ENCODE results near the gene SLAMF9.
"Not testable (repeated sequence)": the region's sequence is repeated elsewhere in the genome, so short reads cannot be mapped to it uniquely, and the experiment has no call there.

Gene SLAMF9

GRCh38 chr1:159911326-159912070, 42.5 kb downstream of the SLAMF9 start:
- in situ Hi-C loops (cut with MboI; ENCODE audit: low sequenced_read_pairs, unreplicated experiment) = no loop called here
- DNase-seq (ENCODE audit: low spot score) = no peak
- no peak for TF ChIP-seq CTCF (IDR thresholded peaks at IDR 0.05; ENCODE audit: borderline replicate concordance, control extremely low read depth, extremely low read depth, insufficient read depth, missing control alignments)

- in situ Hi-C loops (cut with MboI; ENCODE audit: low sequenced_read_pairs, unreplicated experiment) = no loop called here
- DNase-seq (ENCODE audit: low spot score) = no peak
- no peak for TF ChIP-seq CTCF (IDR thresholded peaks at IDR 0.05; ENCODE audit: borderline replicate concordance, control extremely low read depth, extremely low read depth, insufficient read depth, missing control alignments)
These were observed 45.8 kb downstream of the SLAMF9 start for GRCh38 chr1:159908031-159908940.

GRCh38 chr1:159906960-159907359, 47.1 kb downstream of the SLAMF9 start:
- no peak for TF ChIP-seq CTCF (IDR thresholded peaks at IDR 0.05; ENCODE audit: borderline replicate concordance, control extremely low read depth, extremely low read depth, insufficient read depth, missing control alignments)
- in situ Hi-C loops (cut with MboI; ENCODE audit: low sequenced_read_pairs, unreplicated experiment) = no loop called here
- DNase-seq (ENCODE audit: low spot score) = no peak

- in situ Hi-C loops (cut with MboI; ENCODE audit: low sequenced_read_pairs, unreplicated experiment); DNase-seq (ENCODE audit: low spot score): not testable (repeated sequence)
These were observed 50.0 kb downstream of the SLAMF9 start for GRCh38 chr1:159904036-159904435.

GRCh38 chr1:159902541-159902940, 51.5 kb downstream of the SLAMF9 start:
- no peak for DNase-seq (ENCODE audit: low spot score)
- in situ Hi-C loops (cut with MboI; ENCODE audit: low sequenced_read_pairs, unreplicated experiment) = no loop called here
- no peak for TF ChIP-seq CTCF (IDR thresholded peaks at IDR 0.05; ENCODE audit: borderline replicate concordance, control extremely low read depth, extremely low read depth, insufficient read depth, missing control alignments)

All from GM13976 (cell line).